PC-3 (cell line): ENCODE measurements around the gene ZNF101.

ENCODE experiments used
- EZH2 ChIP-seq: fragments of 300-600 bp; sonication (generic); IDR thresholded peaks from one replicate; pipeline ENCODE4 v1.6.1; 2017; ENCODE audit warnings: antibody characterized with exemption, mild to moderate bottlenecking, low read length; ENCODE audit not compliant: unreplicated experiment
- EZH2phosphoT487 ChIP-seq: fragments of 300-600 bp; sonication (generic); IDR thresholded peaks from 2 replicates; pipeline ENCODE4 v1.6.1; 2018; ENCODE audit warnings: mild to moderate bottlenecking, antibody characterized with exemption, low read length, borderline replicate concordance
- TF ChIP-seq, protein P1 (sequence below): fragments of 300-600 bp; sonication (generic); conservative IDR thresholded peaks from 2 replicates; pipeline ENCODE4 v1.5.1; 2017; ENCODE audit warnings: antibody characterized with exemption, low read depth, mild to moderate bottlenecking, low read length

DNA sequence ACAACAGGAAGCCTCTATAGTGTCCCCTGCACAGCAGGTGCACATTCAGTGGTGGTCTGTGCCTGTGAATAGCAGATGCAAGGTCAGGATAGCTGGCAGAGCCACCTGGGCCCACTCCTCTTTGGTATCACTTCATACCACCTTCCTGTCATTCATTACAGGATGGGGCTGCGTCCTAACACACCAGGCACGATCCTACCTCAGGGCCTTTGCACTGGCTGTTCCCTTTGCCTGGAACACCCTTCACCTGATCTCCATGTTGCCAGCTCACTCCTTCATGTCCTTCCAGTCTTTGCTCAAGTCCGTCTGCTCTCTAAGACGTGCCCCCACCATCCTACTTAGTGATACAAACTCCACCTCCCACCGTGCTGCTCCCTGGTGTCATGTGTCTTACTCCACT is 36.0 kb upstream of the ZNF101 start:
- TF ChIP-seq EZH2 (no peak), EZH2phosphoT487 (no peak)
- TF ChIP-seq, protein P1, sequence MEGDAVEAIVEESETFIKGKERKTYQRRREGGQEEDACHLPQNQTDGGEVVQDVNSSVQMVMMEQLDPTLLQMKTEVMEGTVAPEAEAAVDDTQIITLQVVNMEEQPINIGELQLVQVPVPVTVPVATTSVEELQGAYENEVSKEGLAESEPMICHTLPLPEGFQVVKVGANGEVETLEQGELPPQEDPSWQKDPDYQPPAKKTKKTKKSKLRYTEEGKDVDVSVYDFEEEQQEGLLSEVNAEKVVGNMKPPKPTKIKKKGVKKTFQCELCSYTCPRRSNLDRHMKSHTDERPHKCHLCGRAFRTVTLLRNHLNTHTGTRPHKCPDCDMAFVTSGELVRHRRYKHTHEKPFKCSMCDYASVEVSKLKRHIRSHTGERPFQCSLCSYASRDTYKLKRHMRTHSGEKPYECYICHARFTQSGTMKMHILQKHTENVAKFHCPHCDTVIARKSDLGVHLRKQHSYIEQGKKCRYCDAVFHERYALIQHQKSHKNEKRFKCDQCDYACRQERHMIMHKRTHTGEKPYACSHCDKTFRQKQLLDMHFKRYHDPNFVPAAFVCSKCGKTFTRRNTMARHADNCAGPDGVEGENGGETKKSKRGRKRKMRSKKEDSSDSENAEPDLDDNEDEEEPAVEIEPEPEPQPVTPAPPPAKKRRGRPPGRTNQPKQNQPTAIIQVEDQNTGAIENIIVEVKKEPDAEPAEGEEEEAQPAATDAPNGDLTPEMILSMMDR, result no peak
